Cerebellar nuclear complex (tissue), 1 donor: ENCODE measurements around the gene CCR5.

Experiments used
- DNase-seq, 2 experiments: peaks; one replicate each; lab custom pipeline; 2025; lab: John Stamatoyannopoulos, UW

CCR5 gene

DNA sequence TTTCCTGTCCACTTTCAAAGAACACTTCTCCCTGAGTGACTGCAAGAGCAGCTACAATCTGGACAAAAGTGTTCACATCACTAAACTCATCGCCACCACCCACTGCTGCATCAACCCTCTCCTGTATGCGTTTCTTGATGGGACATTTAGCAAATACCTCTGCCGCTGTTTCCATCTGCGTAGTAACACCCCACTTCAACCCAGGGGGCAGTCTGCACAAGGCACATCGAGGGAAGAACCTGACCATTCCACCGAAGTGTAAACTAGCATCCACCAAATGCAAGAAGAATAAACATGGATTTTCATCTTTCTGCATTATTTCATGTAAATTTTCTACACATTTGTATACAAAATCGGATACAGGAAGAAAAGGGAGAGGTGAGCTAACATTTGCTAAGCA is 38.1 kb downstream of the CCR5 start:
- no peak for DNase-seq

DNA sequence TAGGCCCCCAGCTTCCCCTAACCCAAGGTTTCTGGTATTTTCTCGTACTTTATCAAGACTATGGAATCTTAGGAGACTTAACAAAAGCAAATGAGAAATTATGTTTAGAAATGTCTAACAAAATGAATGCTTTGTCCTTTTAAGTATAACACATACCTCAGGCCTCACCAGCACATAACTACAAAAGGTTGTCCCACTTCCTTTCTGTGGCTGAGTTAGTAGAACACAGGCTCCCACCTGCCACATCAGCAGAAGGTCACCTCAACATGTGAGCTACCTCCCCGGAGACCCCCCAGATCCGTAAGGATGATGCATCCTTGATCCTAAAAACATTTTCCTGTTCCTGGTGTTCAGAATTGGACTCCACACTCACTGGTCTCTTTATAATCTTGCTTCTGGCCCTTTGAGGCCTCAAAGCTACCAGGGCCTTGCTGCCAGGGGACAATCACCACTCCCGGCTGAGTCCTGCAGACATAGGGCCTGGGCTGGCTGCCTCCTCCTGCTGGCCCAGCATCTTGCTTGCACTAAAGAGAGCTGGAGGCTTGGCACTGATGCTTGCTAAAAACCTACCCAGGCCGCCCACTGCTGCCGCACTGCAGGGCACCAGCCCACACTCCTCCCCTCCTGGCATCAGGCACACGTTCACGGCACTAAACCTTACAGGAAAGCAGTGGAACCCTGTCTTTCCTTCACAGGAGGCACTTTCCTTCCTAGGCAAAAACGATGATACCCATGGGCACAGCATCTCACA is 39.2 kb downstream of the CCR5 start:
- no peak for DNase-seq

DNA sequence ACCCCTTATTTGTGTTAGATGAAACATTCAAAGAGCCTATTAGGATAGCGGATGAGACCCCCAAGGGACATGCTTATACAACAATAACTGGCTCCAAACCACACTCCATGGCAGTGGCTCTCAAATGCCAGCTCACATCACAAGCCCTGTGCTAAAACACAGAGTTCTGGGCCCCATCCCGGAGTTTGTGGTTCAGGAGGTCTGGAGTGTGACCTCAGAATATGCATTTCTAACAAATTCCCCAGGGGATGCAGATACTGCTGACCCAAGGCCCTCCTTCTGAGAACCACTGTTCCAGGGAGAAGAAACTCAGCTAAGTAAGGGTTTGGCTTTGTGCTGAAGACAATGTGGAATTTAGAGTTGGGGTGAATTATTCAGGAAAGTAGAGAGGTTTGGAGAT is 39.9 kb downstream of the CCR5 start:
- DNase-seq, result no peak

DNA sequence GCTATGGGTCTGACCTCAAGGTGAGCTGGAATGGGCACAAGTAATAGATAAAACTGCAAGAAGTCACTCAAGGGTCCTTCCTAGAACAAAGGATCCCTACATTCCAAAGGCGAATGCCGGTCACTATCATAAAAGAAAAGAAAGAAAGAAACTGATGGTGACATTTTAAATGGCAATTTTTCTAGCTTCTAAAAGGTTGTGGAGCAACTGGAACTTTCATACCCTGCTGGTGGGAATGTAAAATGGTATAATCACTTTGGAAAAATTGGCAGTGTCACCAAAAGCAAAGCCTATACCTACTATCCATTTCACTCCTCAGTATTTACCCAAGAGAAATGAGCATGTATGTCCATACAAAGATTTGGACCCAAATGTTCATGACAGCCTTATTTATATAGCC is 40.5 kb downstream of the CCR5 start:
- no peak for DNase-seq

DNA sequence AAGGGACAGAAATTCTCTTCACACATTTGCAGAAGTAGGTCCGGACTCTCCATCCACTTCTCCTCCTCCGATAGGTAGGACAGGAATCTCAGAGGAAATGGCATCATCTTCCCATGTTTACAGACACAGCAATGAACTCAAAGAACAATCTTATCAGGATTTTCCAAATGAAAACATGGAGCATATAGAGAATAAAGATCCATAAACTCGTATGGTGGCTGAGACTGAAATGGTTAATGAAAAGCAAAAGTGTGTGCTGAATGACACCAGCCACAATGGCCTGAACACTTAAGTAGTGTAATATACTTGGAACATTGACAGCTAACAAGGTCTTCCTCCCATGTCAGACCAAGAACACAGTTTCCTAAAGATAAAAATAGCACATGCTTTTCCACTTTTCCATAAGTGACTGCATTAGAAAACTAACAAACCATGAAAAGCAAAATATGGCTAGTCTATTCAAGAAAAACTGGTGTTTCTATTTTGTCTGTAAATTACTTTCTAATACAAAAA is 42.1 kb downstream of the CCR5 start:
- DNase-seq, result no peak

DNA sequence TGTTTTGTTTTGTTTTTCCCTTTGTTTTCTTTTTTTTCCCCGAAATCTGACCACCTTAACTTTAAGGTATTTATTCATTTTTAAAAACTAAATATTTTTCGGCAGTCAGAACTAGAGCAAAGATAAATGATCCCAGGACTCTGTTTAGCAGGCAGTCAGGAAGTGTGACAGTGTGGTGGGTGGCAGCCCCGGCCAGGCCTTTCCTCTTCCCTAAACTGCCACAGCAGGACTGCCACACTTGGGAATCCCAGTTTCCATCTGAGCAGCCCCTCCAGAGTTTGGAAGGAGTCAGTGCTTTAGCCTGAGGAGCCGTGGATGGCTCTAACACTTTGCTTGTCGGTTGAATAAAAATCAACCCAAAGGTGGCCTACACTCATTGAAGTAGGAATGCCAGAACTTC is 43.2 kb downstream of the CCR5 start:
- no peak for DNase-seq

DNA sequence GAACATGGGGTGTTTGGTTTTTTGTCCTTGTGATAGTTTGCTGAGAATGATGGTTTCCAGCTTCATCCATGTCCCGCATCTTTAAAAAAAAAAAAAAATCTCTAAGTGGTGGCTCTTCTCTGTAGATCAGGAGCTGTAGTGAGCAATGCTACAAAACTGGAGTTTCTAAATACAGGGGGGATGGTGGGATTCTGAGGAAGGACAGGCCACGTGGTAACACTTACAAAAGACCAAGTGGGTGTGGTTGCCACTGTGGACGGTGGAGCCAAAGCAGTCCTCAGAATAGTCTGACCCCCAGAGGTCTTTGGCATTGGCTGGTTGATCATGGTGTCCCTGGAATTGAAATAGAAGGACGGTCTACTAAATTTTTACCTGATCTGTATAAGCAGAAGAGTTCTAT is 44.0 kb downstream of the CCR5 start:
- DNase-seq, result no peak

DNA sequence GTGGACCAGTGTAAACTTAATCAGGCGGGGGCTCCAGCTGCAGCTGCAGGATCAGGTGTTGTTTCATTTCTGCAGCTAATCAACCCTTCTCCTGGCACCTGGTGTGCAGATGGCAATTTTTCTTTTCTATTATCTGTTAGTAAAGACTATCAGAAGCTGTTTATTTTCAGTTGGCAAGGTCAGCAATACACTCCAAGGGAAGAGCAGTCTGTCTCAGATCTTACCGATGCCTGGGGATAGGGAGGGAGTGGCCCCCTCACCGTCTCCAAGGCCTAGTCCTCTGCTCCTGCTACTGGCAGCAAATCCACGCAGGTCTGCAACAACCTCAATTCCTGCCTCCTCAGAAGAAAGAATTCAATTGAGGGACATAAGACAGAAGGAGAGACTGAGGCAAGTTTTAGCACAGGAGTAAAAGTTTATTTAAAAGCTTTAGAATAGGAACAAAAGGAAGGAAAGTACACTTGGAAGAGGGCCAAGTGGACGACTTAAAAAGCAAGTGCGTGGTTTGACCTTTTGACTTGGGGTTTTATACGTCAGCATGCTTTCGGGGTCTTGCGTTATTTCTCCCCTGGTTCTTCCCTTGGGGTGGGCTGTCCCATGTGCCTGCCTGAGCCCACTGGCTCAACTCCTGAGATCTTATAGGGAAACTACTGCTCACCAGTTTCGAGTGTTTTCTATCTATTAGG is 45.5 kb downstream of the CCR5 start:
- no peak for DNase-seq

DNA sequence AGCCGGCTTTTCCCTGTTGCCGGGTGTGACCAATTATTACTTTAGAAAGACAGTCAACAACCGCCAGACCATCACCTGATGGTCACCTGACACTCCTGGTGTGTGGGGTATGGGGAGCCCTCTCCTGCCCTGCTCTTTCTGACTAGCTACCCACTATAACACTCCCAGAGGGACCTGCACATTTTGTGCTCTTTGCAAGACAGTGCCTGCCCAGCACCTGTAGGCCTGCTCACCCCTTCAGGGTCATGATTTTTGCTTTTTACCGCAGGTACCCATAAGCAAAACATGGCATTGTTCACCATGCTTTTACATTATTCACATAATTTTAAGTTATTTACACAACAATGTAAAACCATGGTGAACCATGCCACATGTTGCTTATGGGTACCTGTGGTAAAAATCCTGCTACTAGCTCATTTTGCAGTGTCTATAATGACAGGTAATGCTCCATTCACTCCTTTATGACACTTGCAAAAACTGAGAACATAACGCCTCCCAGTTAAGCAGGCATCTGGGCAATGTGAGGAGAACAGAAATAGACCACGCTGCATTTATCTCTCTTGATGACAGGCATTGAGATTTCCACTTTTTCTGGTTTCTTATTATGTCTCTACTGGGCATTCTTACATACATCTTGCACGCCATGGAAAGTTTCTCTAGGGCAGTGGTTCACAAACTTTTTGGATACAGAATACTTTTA is 46.2 kb downstream of the CCR5 start:
- no peak for DNase-seq

DNA sequence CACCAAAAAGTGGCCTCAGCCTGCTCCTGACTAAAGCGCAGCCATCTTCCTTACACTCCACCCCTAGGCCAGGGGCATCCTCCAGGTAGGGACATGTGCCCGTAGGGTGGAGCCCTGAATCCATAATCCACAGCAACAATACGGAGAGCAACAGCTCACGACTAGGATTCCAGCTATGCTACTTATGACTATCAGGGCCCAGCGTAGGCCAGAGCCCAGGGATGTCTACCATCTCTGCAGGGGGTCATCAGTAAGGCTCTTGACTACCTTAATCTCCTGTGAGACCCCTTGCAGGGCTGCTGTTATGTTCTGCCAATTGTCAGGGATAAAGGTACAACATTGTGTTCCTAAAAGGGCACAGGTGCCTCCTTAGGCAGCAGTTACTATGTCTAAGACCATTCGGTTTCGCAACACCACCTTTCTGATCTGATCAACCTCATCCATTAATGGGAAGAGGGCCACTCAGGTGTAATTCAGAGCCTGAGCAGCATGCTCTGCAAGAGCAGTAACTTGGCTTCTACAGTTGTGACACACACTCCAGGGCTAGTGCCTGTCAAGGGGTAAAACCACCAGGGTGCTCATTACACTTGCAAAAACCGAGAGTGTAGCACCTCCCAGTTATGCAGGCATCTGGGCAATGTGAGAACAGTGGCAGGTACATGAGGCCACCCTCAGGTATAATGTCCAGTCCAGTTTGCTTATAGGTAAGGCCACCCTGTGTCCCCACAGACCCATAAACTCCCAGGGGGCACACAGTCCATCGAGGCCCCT is 47.3 kb downstream of the CCR5 start:
- no peak for DNase-seq

DNA sequence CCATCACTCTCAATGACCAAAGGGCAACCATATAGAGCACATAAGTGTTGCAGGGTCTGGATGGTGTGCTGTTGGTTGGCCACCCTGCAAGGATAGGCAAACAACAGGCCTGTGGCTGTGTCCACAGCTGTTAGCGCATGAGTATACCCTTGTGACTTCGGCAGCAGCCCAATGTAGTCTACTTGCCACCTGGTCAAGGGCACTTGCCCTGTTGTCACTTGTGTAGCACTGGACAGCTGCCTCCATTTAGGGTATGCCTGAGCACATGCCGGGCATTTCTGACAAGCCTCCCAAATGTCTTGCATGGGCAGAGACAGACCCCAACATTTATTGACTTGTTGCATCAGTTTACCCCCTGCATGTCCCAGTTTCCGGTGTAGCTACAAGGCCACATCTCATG is 49.1 kb downstream of the CCR5 start:
- no peak for DNase-seq

DNA sequence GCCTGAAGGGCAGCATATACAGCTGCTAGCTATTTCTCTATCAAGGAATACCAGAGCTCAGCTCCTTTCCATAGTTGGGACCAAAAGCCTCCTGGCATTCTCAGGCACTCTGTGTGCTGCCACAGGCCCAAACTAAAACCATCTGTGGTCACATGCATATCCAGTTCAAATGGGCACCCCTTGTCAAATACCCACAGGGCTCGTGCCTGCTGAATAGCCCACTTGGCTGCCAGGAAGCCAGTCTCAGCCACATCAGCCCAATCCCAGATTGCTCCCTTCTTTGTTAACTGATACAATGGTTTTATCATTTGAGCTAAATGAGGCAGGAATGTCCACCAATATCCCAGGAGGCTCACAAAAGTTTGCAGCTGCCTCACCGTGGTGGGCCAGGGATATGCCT is 50.2 kb downstream of the CCR5 start:
- DNase-seq, result no peak

DNA sequence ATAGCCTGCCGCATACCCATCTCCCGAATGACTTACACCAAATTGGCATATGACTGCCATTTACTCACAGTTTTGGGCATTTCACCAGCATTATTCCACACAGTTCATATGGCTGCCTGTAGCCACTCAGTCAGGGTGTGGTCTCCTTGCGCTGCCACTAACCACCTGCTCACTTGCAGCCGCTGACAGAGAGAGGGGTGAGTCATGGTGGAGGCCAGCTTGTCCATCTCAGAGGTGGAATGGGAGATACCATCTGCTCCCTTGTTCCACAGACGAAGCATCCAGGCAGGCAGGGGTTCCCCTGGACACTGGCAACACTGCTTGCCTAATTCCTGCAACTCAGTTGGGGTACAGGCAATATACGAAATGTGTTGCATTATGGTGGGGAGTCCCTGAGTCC is 51.9 kb downstream of the CCR5 start:
- no peak for DNase-seq

DNA sequence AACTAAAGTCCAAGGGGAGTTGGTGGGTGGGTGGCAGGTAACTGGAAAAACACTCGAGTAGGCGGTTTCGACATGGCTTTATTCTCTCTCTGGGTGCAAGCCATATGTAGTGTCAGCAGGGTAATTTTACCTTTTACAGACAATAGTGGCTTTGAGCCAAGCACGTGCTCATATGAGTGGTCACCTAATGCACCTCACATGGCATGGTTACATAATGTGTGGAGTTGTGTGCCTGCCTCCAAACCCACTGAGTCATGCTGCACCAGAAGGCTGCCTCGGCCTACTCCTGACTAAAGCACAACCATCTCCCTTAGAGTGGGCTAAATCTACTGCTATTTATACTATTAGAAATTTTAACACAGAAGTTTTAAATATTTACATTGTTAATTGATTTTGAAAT is 52.8 kb downstream of the CCR5 start:
- DNase-seq, result no peak
